ENCODE results near the gene NHS.

Gene NHS

DNA sequence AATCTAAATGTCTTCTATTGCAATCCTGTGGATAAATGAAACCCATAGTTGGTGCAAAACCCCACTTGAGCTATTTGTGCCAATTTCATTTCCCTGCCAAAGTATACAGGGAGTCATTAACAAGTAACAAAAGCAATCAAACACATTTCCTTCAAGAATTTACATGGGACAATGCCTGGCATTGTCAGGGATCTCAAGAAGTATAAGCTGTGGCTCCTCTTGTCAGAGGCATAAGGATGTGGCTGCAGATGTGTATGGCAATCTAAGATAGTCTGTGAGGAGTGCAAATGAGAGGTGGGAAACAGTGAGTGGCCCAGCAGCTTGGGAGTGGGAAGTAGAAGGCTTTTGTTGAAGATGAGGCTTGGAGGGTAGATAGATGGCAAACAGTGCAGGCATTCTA lies 304.3 kb downstream of the NHS start:
- no peak for DNase-seq (ENCODE audit: low spot score)

DNA sequence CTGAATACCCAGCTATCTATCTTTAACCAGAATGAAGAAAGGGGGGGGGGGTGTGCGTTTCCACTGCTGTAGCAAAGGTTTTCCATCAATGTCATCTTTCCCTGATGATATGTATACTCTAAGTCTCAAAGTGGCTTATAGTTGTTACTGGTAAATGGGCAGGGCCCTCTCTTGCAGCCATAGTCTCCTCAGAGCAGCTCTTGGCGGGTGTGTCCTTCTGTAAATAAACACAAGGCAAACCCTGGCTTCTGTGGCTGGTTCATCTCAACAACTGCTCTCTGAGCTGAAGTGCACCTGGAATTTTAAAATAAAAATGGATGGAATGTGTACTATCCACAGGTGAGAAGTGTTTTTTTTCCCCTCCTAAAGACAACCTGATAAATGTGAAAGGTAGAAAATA lies 304.8 kb downstream of the NHS start:
- DNase-seq (ENCODE audit: low spot score) = no peak

DNA sequence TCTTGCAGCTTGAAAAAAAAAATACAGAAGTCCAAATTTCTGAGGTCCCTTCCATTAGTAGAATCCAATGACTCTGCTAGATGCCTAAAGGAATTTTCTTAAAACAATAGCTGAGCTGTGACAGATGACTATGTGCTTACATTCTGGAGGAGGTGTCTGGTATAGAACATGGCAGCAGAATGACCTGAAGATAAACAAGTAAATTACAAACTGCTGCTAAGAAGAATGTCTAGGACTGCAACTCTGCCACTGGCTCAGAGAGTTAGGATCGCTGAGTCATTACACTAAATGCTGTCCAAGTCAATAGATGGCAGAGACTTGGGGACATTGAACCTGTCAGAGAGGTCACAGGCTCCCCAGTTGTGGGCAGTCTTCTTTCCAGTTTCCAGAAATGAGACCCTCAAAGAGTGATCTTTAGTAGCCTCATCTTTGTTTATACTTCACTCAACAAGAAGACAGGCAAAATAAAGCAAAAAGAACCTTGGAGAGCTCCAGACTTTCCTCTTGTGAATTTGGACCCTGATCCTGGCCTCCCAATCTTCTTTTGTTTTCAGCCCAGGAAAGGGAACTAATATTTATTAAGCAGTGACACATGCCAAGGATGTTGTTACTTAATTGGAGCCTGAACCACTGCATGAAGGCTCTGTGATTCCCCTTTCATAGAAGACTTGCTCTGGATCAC lies 305.9 kb downstream of the NHS start:
- DNase-seq (ENCODE audit: low spot score) = no peak

DNA sequence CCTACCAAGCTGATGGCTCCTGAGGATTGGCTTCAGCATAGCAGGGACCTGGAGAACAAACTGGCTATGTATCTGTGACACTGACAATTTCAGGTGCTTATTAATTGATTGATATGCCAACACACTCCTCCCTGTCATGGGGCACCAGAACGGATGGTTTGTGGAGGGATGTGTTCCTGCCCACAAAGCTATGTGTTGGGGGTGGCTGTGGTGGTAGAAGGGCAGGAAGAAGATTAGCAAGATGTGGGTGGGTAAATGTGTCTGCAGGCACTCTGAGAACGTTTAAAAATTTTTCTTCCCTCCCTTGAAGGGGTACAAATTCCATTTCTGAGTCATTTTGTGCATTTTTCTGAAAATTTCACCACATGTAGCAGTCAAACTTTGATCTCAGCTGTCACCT lies 307.3 kb downstream of the NHS start:
- no peak for DNase-seq (ENCODE audit: low spot score)

DNA sequence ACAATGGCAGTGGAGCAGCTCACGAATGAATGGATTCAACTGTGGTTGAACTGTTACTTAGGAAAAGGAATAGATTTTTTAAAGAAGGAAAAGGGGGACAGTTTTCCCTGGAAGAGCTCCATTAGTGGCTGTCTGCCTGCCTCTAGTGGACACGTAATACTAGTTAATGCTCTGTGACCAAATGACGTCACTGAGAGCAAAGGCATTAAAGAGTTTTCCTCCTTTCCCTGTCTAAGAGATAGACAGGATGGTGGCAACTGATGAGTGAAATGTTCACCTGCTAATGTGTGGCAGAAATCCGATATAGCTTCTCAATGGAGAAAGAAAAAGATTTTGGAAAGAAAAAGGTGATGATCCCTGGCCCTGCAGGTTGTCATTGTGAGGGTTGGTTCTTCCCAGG lies 310.0 kb downstream of the NHS start:
- no peak for DNase-seq (ENCODE audit: low spot score)

DNA sequence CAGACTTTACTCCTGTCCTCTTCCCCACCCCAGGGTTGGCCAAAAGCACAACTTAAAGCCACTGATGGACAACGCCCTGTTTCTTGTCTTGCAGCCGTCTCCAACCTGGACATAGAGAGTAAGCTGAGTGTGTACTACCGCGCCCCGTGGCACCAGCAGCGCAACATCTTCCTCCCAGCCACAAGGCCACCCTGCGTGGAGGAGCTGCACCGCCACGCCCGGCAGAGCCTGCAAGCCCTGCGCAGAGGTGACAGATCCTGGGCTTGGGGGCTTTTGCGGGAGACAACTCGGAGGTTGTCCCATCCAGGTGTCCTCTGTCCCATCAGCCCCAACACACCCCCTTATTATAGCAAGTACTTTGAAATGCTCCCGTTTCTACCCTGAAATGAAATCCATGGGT lies 312.6 kb downstream of the NHS start:
- DNase-seq (ENCODE audit: low spot score) = no peak

DNA sequence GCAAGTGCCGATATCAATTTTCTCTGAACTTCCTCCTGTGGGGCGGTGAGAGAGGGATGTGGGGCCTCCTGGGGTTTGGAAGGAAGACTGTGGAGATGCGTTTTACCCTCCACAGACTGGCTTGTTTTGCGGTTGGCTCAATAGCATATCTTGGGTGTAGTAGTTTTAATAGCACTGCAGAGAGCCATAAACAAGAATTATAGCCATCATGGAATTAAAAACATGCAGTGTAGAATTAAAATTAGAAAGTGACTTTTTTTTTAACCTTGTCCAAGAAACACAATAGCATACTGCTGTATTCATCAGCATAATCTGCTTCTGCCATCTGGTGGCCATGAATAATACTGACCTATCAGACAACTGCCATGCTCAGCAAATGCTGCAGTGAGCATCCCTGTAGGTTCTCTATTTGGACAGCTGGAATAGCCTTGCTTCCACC lies 315.0 kb downstream of the NHS start:
- DNase-seq (ENCODE audit: low spot score) = peak; percentile 65

DNA sequence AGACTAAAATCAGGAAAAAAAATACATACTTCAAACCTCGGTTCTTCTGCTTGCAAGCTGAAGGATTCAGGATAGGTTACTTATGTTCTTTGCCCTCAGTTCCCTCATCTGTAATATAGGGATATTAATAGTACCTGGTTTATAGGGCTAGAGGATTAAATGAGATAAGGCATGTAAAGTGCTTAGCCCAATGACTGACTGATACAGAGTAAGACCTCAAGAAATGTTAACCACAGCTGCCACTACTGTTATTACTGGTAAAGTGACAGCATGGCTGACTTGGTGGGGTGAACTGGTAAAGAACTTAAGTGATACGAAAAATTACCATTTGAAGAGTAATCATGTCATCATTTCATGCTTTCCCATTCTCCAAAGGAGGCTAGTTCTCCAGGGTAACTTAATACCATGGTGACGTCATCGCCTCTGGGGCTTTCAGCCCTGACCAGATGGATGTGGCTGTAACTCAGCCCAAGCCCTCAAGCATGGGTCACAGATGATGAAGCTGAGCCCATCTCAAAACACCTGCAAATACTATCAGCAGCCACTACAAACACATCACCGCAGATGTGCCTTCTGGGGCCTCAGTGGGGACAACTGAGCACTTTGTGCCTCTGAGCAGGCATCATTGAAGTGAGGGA lies 317.8 kb downstream of the NHS start:
- DNase-seq (ENCODE audit: low spot score) = peak; percentile 32

DNA sequence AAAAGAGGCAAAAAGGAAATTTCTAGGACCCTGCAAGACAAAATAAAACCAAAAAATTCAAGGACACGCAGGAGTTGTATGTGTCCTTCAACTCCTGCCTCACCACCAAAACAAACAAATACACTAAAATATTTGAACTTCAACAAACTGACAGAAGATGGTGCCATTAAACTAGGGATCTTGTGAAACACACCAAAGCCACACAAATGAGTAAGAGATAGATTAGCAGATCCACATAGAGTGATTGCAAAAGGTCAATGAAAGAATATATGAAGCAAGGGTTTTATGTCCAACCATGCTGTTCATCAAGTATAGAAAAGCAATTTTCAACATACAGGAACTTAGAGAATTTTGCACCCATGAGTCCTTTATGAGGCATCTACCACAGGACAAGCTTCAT lies 322.2 kb downstream of the NHS start:
- no peak for DNase-seq (ENCODE audit: low spot score)

DNA sequence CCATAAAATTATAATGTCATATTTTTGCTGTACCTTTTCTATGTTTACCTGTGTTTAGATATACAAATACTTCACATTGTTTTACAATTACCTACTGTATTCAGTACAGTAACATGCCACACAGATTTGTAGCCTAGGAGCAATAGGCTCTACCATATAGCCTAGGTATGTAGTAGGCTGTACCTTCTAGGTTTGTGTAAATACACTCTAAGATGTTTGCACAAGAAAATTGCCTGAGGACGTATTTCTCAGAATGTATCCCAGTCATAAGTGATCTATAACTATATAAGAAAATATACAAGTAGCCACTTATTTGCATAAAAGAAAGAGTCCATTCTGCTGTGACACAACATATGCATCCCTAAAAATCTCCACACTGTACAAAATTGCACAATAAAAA lies 326.0 kb downstream of the NHS start:
- DNase-seq (ENCODE audit: low spot score) = no peak

DNA sequence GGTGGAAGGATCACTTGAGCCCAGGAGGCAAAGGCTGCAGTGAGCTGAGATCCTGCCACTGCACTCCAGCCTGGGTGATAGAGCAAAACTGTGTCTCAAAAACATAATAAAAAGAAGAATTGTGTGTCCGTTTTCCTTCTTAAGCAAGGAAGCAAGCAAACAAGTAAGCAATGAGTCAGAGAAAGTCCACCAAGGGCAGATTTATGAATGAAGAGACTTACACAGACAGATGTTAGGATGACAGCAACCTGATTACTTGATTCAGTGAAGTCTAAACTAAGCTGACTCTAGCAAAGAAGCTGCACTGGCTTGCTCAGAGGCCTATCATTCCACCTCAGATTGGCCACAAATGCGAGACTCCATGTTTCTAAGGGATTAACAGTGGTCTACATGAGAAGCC lies 328.2 kb downstream of the NHS start:
- DNase-seq (ENCODE audit: low spot score) = no peak

DNA sequence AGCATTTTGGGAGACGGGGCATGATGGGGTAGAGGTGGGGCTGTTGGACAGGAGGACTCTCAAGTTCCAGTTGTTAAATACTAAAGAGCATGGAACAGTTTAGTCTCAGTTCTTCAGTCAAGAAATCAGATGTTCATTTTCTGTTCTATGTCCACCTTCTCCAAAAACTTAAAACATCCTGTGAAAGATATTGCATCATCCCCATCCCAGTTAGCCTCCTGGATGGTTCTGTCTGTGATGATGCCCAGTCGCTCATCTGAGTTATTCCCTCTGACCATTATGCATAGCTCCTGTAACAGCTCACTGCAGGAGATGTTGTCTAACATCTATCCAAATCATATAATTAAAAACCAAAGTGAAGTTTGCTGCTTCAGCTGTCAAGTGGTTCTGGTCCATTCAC lies 330.2 kb downstream of the NHS start:
- no peak for DNase-seq (ENCODE audit: low spot score)

DNA sequence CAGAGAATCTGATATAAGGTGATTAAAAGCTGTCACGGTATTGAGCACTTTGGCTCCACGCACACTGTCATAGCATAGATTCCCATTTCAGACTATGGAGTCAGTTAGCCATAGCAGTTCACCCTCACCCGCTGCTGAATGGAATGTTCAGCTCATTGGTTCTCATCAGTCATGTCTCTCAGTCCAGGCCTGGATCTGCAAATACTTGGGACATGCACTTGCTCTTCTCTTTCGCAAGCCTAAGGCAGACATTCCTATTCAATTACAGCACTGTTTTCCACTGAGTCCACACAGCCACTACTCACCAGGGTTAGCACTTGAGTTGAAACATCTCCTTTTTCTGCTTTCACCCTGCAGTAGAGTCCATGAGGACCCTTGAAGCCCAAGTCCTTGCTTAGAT lies 331.7 kb downstream of the NHS start:
- DNase-seq (ENCODE audit: low spot score) = peak; percentile 8

DNA sequence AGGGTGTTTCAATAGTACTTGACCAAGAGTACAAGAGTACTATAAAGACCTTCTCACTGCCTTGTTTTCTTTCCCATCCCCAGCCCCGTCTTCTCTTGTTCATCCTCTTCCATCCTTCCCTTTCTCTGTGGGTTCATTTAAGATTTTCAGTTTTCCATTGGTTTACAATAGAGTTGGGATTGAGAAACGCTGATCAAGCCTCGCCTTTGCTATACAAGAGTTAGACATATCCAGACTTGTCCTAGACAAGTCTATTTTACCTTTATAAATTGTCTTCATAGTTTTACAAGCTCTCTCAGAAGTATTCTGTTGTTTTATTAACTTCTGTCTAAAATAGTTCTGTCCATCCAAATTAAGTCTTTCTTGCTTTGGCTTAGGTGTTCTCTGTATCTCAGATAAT lies 332.7 kb downstream of the NHS start:
- no peak for DNase-seq (ENCODE audit: low spot score)

DNA sequence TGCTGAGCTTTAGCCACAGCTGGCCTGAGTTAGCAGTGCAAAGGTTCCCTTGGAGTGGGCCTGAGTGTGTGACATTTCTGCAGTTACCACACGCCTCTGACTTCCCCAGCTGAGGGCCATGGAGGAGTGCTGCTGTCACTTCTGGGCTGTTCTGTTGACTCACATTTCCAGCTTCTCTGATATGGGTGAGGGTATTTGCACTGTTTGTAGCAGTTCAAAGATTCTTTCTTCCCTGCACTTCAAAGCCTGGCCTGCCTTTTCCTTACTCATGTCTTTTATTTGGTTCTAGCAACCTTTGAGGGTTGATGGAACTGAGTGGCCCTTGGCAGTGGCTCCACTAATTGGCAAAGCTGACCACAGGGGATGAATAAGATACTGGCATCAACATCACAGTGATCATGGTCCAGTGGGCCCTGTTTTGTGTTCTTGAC lies 335.9 kb downstream of the NHS start:
- no peak for DNase-seq (ENCODE audit: low spot score)

DNA sequence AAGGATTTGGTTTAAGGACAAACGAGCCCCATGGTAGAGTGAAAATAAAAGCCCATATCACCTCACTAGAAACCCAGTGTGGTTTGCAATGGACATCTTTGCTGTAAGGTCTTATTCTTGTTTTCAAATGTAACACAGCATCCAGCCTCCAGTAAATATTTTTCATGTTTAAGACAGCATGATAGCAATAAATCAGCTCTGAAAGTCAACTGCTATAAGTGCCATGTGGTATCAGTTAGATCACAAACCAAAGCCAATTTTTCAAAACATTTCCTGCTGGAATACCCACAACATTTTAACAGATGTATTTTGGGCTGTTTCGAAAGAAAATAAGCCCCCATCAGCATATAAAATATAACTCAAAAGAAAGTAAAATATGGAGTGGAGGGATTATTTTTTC lies 338.3 kb downstream of the NHS start:
- no peak for DNase-seq (ENCODE audit: low spot score)

DNA sequence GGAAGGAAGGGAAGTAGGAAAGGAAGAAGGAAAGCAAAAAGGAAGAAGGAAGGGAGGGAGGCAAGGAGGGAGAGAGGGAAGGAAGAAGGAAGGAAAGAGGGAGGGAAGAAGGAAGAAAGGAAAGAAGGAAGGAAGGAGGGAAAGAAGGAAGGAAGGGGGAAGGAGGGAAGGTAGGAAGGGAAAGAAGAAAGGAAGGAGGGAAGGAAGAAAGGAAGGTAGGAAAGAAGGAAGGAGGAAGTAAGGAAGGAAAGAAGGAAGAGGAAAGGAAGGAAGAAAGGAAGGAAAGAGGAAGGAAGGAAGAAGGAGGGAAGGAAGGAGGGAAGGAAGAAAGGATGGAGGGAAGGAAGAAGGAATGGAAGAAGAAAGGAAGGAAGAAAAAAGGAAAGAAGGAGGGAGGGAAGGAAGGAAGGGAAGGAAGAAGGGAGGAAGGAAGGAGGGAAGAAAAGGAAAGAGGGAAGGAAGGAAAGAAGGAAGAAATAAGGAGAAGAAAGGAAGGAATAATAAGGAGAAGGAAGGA lies 343.7 kb downstream of the NHS start:
- DNase-seq (ENCODE audit: low spot score) = no peak

DNA sequence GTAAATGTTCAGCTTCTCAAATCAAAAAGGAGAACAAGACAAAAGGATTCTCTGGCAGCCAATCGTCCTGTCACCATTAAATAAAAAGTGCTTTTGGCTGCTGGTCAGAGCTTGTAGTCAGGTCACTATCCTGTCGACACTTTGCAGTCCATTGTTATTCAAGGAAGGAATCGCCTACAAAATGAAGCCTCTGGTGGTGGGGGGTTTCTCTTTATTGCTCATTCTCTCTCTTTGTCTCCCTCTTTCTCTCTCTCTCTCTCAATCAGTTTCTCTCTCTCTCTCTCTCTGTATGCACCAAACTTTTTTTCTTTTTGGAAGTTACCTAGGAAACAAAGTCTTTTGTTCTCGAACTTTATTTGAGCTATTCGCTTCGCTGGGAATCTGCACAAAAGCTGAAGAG lies 344.7 kb downstream of the NHS start:
- no peak for DNase-seq (ENCODE audit: low spot score)

DNA sequence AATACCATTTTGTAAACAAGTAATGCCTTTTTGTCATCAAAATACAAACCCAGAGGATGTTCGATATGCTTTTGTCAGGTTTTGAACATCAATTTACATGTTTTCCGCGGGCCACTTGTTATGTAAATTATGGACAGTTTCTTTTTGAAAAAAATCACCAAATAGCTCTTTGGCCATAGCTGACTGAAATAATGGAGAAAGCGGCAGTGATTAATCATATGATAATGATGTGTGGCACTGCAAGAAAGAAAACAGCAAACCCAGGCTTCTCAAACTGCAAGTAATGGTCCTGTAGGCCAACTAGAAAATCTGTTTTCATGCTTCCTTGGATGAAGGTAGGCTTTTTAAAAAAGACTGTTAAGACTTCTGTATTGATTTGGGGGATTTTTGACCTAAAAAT lies 346.7 kb downstream of the NHS start:
- DNase-seq (ENCODE audit: low spot score) = no peak

DNA sequence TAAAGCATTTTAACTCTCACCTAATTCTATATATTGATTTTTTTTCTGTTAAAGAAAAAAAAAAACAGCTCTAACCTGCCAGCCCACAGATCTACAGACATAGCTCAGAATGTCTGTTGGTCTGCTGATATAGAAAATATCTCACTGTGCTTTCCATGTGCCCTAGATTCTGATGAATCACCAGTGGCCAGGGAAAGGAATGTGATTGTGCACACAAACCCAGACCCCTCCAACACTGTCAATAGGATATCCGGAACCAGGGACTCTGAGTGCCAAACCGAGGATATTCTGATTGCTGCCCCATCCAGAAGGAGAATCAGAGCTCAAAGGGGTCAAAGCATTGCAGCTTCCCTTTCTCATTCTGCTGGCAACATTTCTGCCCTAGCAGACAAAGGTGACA lies 350.2 kb downstream of the NHS start:
- DNase-seq (ENCODE audit: low spot score) = no peak

DNA sequence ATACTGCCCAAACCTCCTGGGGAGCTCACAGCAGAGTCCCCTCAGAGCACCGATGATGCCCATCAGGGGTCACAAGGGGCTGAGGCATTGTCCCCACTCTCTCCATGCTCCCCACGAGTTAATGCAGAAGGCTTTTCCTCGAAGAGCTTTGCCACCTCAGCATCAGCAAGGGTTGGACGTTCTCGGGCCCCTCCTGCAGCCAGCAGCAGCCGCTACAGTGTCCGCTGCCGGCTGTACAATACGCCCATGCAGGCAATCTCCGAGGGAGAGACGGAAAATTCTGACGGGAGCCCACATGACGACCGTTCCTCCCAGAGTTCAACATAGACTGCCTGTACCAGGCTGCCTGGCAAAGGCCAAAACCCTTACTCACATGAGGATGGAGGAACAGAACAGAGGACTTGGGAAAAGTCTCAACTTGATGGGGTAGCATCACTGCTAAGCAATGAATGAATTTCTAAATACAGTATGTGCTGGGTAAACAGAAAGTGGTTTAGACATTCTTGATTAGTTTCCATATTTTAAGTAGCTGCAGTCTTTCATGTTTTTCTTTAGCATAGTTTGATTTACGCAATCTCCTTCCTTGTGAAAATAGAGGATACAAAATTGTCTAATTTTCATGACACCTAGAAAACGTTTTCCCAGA lies 357.3 kb downstream of the NHS start:
- no peak for DNase-seq (ENCODE audit: low spot score)

DNA sequence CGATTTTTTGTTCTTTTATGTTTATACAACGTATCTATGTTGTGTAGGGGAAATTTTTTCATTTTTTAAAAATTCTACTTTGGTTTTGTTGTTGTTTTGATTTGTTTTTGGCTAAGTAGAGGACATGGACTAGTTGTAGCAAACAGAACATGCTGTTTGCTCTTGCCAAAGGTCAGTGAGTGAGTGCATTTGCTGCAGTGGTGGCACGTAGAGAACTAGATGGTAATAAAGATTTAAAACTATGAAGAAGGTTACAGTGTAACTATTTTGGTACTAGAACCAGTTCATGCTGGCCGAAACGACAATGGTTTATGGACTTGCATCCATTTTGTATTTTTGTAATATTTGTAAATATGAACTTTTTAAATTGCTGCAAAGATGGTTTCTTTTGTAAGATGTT lies 360.4 kb downstream of the NHS start:
- DNase-seq (ENCODE audit: low spot score) = no peak

DNA sequence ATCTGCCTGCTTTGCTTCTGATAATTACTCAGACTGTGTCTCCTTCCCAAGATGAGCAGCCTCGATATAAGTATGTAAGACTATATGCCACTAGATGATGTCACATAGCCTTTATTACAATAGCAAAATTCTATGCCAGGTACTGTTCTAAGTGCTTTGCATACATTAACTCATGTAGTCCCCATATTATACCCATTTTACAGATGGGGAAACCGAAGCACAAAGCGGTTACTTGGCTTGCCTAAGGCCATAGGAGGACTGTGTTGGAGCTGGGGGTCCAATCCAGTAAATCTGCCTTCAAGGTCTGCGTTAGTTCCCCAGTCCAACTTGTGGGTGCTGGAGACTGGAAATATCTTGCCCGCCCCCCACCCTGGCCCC lies 361.5 kb downstream of the NHS start:
- DNase-seq (ENCODE audit: low spot score) = no peak
